B cell (primary cell): ENCODE results near the gene HMX3.

Experiments used
- EZH2 ChIP-seq: IDR thresholded peaks from 2 replicates; pipeline ENCODE4 v1.6.1; 2012; ENCODE audit warnings: borderline replicate concordance, low read depth, mild to moderate bottlenecking, moderate library complexity, low read length; ENCODE audit not compliant: insufficient read depth, poor library complexity, severe bottlenecking
- TF ChIP-seq, protein P1 (sequence below): fragments of 200-600 bp; IDR thresholded peaks from one replicate; pipeline ENCODE4 v1.8.0; 2022; ENCODE audit warnings: antibody characterized with exemption, mild to moderate bottlenecking

DNA sequence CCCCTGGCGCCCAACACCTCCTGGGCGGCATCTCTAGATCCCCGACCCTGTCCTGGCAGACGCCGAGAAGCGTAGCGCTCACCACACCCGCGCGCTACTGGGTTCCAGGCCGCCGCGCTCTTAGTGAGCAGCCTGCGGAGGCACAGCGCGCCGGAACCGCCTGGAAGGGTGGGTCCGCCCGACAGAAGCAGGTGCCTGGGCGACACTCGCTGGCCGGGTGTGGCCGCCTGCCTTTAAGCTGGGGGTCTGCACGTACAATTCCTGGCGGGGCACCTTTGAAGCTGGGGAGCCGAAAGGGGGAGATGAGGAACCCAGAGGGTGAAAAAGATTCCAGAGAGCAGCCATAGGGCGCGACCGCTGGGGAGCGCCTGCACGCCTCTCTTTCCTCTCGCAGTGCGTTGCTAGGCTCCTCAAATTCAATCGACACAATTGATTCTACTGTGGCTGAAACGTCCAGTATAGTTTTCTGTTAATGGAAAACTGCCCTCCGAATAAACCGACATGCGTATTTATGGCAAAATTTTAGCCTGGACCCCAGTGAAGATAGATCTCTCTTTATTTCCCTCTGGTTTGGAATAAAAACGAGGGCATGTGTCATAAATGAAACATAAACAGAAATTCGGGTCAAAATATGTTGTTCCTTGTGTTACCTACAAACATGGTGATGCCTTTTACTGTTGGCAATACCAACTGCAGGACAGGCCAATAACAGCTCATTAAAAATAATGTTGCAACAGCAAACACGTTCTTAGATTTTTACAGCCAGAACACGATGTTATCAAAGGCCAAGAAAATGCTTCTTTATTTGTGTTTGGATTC, 4.6 kb downstream of the HMX3 start:
- TF ChIP-seq, protein P1, sequence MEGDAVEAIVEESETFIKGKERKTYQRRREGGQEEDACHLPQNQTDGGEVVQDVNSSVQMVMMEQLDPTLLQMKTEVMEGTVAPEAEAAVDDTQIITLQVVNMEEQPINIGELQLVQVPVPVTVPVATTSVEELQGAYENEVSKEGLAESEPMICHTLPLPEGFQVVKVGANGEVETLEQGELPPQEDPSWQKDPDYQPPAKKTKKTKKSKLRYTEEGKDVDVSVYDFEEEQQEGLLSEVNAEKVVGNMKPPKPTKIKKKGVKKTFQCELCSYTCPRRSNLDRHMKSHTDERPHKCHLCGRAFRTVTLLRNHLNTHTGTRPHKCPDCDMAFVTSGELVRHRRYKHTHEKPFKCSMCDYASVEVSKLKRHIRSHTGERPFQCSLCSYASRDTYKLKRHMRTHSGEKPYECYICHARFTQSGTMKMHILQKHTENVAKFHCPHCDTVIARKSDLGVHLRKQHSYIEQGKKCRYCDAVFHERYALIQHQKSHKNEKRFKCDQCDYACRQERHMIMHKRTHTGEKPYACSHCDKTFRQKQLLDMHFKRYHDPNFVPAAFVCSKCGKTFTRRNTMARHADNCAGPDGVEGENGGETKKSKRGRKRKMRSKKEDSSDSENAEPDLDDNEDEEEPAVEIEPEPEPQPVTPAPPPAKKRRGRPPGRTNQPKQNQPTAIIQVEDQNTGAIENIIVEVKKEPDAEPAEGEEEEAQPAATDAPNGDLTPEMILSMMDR = no peak
- no peak for TF ChIP-seq EZH2
